Measurements from ENCODE around the gene SELENOT.

GRCh38 chr3:150597646-150598045 lies 5.5 kb upstream of the SELENOT start:
- TF ChIP-seq CTCF (IDR thresholded peaks at IDR 0.05) (no peak), EZH2 (IDR thresholded peaks at IDR 0.05; ENCODE audit: borderline replicate concordance, insufficient read depth, low read depth, low read length, poor library complexity, severe bottlenecking) (no peak)
